ENCODE measurements around the gene DNASE1L3.

DNASE1L3 gene

GRCh38 chr3:58180099-58180880, 30.5 kb downstream of the DNASE1L3 start:
- no peak overlapping the region for H3K4me2 ChIP-seq (ENCODE audit: low read length)
- TF ChIP-seq EZH2 (IDR thresholded peaks at IDR 0.05; ENCODE audit: borderline replicate concordance, low read length) (no peak), CTCF (IDR thresholded peaks at IDR 0.05; ENCODE audit: low read length) (no peak)
- H3K9me2 ChIP-seq (ENCODE audit: low read depth, low read length), result no peaks in the 10 kb centered on the region
- no peaks in the 10 kb centered on the region for H3K79me2 ChIP-seq (ENCODE audit: insufficient read depth, low read length)
- no peak overlapping the region for H3K4me3 ChIP-seq (ENCODE audit: low read depth, low read length, poor library complexity, severe bottlenecking)
- no peaks in the 10 kb centered on the region for H3K36me3 ChIP-seq (ENCODE audit: insufficient read depth, low read length)
- no peaks in the 10 kb centered on the region for H4K20me1 ChIP-seq (ENCODE audit: insufficient read depth, low read length)
- no peaks in the 10 kb centered on the region for H3F3A ChIP-seq (ENCODE audit: insufficient read depth, low read length)
- no peak overlapping the region for H2AFZ ChIP-seq (ENCODE audit: low read length)
- no peak overlapping the region for H3K27ac ChIP-seq (ENCODE audit: low read depth, low read length, poor library complexity, severe bottlenecking)
- H3K9me3 ChIP-seq (ENCODE audit: low read length), result no peaks in the 10 kb centered on the region
- H3K27me3 ChIP-seq (ENCODE audit: insufficient read depth, low read length), result peaks cover 4% of the 10 kb centered on the region
- peaks cover 5% of the 10 kb centered on the region for H3K4me1 ChIP-seq (ENCODE audit: insufficient read depth, low read length, severe bottlenecking)
- H3K9ac ChIP-seq (ENCODE audit: low read length), result no peak overlapping the region

GRCh38 chr3:58179235-58180098, 31.3 kb downstream of the DNASE1L3 start:
- TF ChIP-seq EZH2 (IDR thresholded peaks at IDR 0.05; ENCODE audit: borderline replicate concordance, low read length) (no peak), CTCF (IDR thresholded peaks at IDR 0.05; ENCODE audit: low read length) (no peak)
- no peak overlapping the region for H3K27ac ChIP-seq (ENCODE audit: low read depth, low read length, poor library complexity, severe bottlenecking)
- peaks cover 4% of the 10 kb centered on the region for H3K27me3 ChIP-seq (ENCODE audit: insufficient read depth, low read length)
- H3K9me2 ChIP-seq (ENCODE audit: low read depth, low read length), result no peaks in the 10 kb centered on the region
- no peaks in the 10 kb centered on the region for H3F3A ChIP-seq (ENCODE audit: insufficient read depth, low read length)
- H3K9me3 ChIP-seq (ENCODE audit: low read length), result no peaks in the 10 kb centered on the region
- no peak overlapping the region for H3K9ac ChIP-seq (ENCODE audit: low read length)
- no peaks in the 10 kb centered on the region for H4K20me1 ChIP-seq (ENCODE audit: insufficient read depth, low read length)
- no peaks in the 10 kb centered on the region for H3K79me2 ChIP-seq (ENCODE audit: insufficient read depth, low read length)
- H2AFZ ChIP-seq (ENCODE audit: low read length), result no peak overlapping the region
- H3K4me2 ChIP-seq (ENCODE audit: low read length), result no peak overlapping the region
- H3K4me3 ChIP-seq (ENCODE audit: low read depth, low read length, poor library complexity, severe bottlenecking), result no peak overlapping the region
- H3K36me3 ChIP-seq (ENCODE audit: insufficient read depth, low read length), result no peaks in the 10 kb centered on the region
- peaks cover 5% of the 10 kb centered on the region for H3K4me1 ChIP-seq (ENCODE audit: insufficient read depth, low read length, severe bottlenecking)

- H3K27me3 ChIP-seq (ENCODE audit: insufficient read depth, low read length), result peaks cover 4% of the 10 kb centered on the region
- no peaks in the 10 kb centered on the region for H3K79me2 ChIP-seq (ENCODE audit: insufficient read depth, low read length)
- no peak overlapping the region for H2AFZ ChIP-seq (ENCODE audit: low read length)
- H4K20me1 ChIP-seq (ENCODE audit: insufficient read depth, low read length), result no peaks in the 10 kb centered on the region
- no peak for TF ChIP-seq EZH2 (IDR thresholded peaks at IDR 0.05; ENCODE audit: borderline replicate concordance, low read length)
- no peaks in the 10 kb centered on the region for H3K36me3 ChIP-seq (ENCODE audit: insufficient read depth, low read length)
- peaks cover 5% of the 10 kb centered on the region for H3K4me1 ChIP-seq (ENCODE audit: insufficient read depth, low read length, severe bottlenecking)
- no peak overlapping the region for H3K27ac ChIP-seq (ENCODE audit: low read depth, low read length, poor library complexity, severe bottlenecking)
- no peak overlapping the region for H3K4me3 ChIP-seq (ENCODE audit: low read depth, low read length, poor library complexity, severe bottlenecking)
- H3F3A ChIP-seq (ENCODE audit: insufficient read depth, low read length), result no peaks in the 10 kb centered on the region
- peak overlapping the region; percentile 53; the same call in 1 of the 2 replicates for H3K4me2 ChIP-seq (ENCODE audit: low read length)
- H3K9ac ChIP-seq (ENCODE audit: low read length), result no peak overlapping the region
- no peaks in the 10 kb centered on the region for H3K9me3 ChIP-seq (ENCODE audit: low read length)
- H3K9me2 ChIP-seq (ENCODE audit: low read depth, low read length), result no peaks in the 10 kb centered on the region
These were observed 32.1 kb downstream of the DNASE1L3 start for GRCh38 chr3:58178528-58179234.
